H9 (cell line): ENCODE results near the gene TMEM141. TPM values are rescaled to one million over a fixed set of nuclear protein-coding genes. Genes with fewer than 3 reads are reported as not detected.
A peak's percentile ranks its signal among the peaks of the same experiment; 100 is the strongest.

Experiments
- DNase-seq: peaks from one replicate; pipeline ENCODE4 v3.0.0-alpha.2; 2017
- H2AFZ ChIP-seq: one replicate; pipeline ENCODE4 v1.6.1; 2013; ENCODE audit warnings: mild to moderate bottlenecking, low read length, control low read depth, moderate library complexity
- H2AK5ac ChIP-seq: 2 replicates; pipeline ENCODE4 v1.6.1; 2013; ENCODE audit warnings: low read length, control low read depth, mixed read lengths; ENCODE audit not compliant: insufficient read length
- H2BK120ac ChIP-seq: one replicate; pipeline ENCODE4 v1.6.1; 2013; ENCODE audit warnings: low read depth, mild to moderate bottlenecking, low read length, control low read depth, inconsistent platforms; ENCODE audit not compliant: poor library complexity, severe bottlenecking
- H2BK12ac ChIP-seq: 2 replicates; pipeline ENCODE4 v1.6.1; 2013; ENCODE audit warnings: low read length, control low read depth, mixed read lengths, low read depth; ENCODE audit not compliant: insufficient read length
- H2BK15ac ChIP-seq: 2 replicates; pipeline ENCODE4 v1.6.1; 2013; ENCODE audit warnings: low read depth, low read length, control low read depth
- H2BK20ac ChIP-seq: one replicate; pipeline ENCODE4 v1.6.1; 2013; ENCODE audit warnings: low read depth, mild to moderate bottlenecking, low read length, control low read depth, inconsistent platforms; ENCODE audit not compliant: poor library complexity, severe bottlenecking
- H2BK5ac ChIP-seq: 2 replicates; pipeline ENCODE4 v1.6.1; 2013; ENCODE audit warnings: low read length, control low read depth, mixed read lengths; ENCODE audit not compliant: insufficient read length
- H3K14ac ChIP-seq: 2 replicates; pipeline ENCODE4 v1.6.1; 2013; ENCODE audit warnings: low read length, control low read depth; ENCODE audit not compliant: insufficient read depth
- H3K18ac ChIP-seq: 2 replicates; pipeline ENCODE4 v1.6.1; 2013; ENCODE audit warnings: low read depth, mild to moderate bottlenecking, mixed read lengths, low read length, control low read depth; ENCODE audit not compliant: insufficient read length
- H3K23ac ChIP-seq: 2 replicates; pipeline ENCODE4 v1.6.1; 2013; ENCODE audit warnings: low read length, control low read depth, mixed read lengths, low read depth; ENCODE audit not compliant: insufficient read length
- H3K23me2 ChIP-seq: 2 replicates; pipeline ENCODE4 v1.6.1; 2013; ENCODE audit warnings: low read depth, mild to moderate bottlenecking, mixed read lengths, low read length, control low read depth; ENCODE audit not compliant: insufficient read length, poor library complexity, severe bottlenecking
- H3K27ac ChIP-seq: 2 replicates; pipeline ENCODE4 v1.5.1; 2013; ENCODE audit warnings: low read length, control low read depth, mixed read lengths, low read depth; ENCODE audit not compliant: insufficient read length
- H3K27me3 ChIP-seq: 2 replicates; pipeline ENCODE4 v1.6.1; 2013; ENCODE audit warnings: low read length, control low read depth, inconsistent platforms; ENCODE audit not compliant: insufficient read depth
- H3K4ac ChIP-seq: 2 replicates; pipeline ENCODE4 v1.6.1; 2013; ENCODE audit warnings: low read depth, mild to moderate bottlenecking, control low read depth, inconsistent platforms, low read length, moderate library complexity
- H3K4me1 ChIP-seq: 2 replicates; pipeline ENCODE4 v1.6.1; 2013; ENCODE audit warnings: low read length, control low read depth, inconsistent platforms; ENCODE audit not compliant: insufficient read depth
- H3K4me2 ChIP-seq: 2 replicates; pipeline ENCODE4 v1.6.1; 2013; ENCODE audit warnings: low read length, control low read depth, mixed read lengths; ENCODE audit not compliant: insufficient read length, insufficient read depth
- H3K56ac ChIP-seq: 2 replicates; pipeline ENCODE4 v1.6.1; 2013; ENCODE audit warnings: low read depth, mild to moderate bottlenecking, mixed read lengths, low read length, control low read depth; ENCODE audit not compliant: insufficient read length
- H3K79me1 ChIP-seq: 2 replicates; pipeline ENCODE4 v1.6.1; 2013; ENCODE audit warnings: low read depth, mild to moderate bottlenecking, moderate library complexity, low read length, control low read depth, inconsistent platforms; ENCODE audit not compliant: insufficient read depth, poor library complexity, severe bottlenecking
- H3K79me2 ChIP-seq: 2 replicates; pipeline ENCODE4 v1.6.1; 2013; ENCODE audit warnings: low read length, control low read depth, inconsistent platforms; ENCODE audit not compliant: insufficient read depth
- H3K9ac ChIP-seq: 2 replicates; pipeline ENCODE4 v1.6.1; 2013; ENCODE audit warnings: low read length, control low read depth, mixed read lengths; ENCODE audit not compliant: insufficient read length; ENCODE audit errors: extremely low read depth
- H3K9me3 ChIP-seq: one replicate; pipeline ENCODE4 v1.6.1; 2013; ENCODE audit warnings: low read depth, low read length, inconsistent platforms; ENCODE audit not compliant: control insufficient read depth
- H3T11ph ChIP-seq: one replicate; pipeline ENCODE4 v1.6.1; 2013; ENCODE audit warnings: mild to moderate bottlenecking, low read length, control low read depth, inconsistent platforms
- H4K20me1 ChIP-seq: one replicate; pipeline ENCODE4 v1.6.1; 2013; ENCODE audit not compliant: control insufficient read depth, insufficient read length, insufficient read depth
- H4K5ac ChIP-seq: 2 replicates; pipeline ENCODE4 v1.6.1; 2013; ENCODE audit warnings: low read depth, mild to moderate bottlenecking, mixed read lengths, low read length, control low read depth; ENCODE audit not compliant: insufficient read length
- H4K8ac ChIP-seq: replicated peaks from 2 replicates; pipeline ENCODE4 v1.6.1; 2013; ENCODE audit warnings: low read length, control low read depth, mixed read lengths, low read depth; ENCODE audit not compliant: insufficient read length
- H4K91ac ChIP-seq: 2 replicates; pipeline ENCODE4 v1.6.1; 2013; ENCODE audit warnings: low read depth, mild to moderate bottlenecking, moderate library complexity, mixed read lengths, low read length, control low read depth; ENCODE audit not compliant: insufficient read length
- H3K27ac Mint-ChIP-seq, 3 experiments: 2 replicates in 2 of 3; 3 replicates in 1 of 3; pipeline ENCODE4 v1.8.0; 2020 to 2021; ENCODE audit warnings: mixed read lengths in 3 of 3, mild to moderate bottlenecking in 1 of 3, moderate library complexity in 1 of 3
- H3K27me3 Mint-ChIP-seq: 2 replicates; pipeline ENCODE4 v1.8.0; 2021; ENCODE audit warnings: low read depth, mild to moderate bottlenecking, moderate library complexity, mixed read lengths
- H3K36me3 Mint-ChIP-seq, 3 experiments: 2 replicates in 2 of 3; 3 replicates in 1 of 3; pipeline ENCODE4 v1.8.0; 2020 to 2021; ENCODE audit warnings: low read depth in 3 of 3, mixed read lengths in 3 of 3; ENCODE audit not compliant: insufficient read depth in 1 of 3
- H3K4me1 Mint-ChIP-seq, 2 experiments: 2 replicates each; pipeline ENCODE4 v1.8.0; 2020; ENCODE audit warnings: mixed read lengths in 2 of 2
- H3K4me3 Mint-ChIP-seq, 2 experiments: 2 replicates in 1 of 2; 3 replicates in 1 of 2; pipeline ENCODE4 v1.8.0; 2020 to 2021; ENCODE audit warnings: mild to moderate bottlenecking in 2 of 2, mixed read lengths in 2 of 2, moderate library complexity in 1 of 2
- H3K9me3 Mint-ChIP-seq, 2 experiments: 2 replicates in 1 of 2; 3 replicates in 1 of 2; pipeline ENCODE4 v1.8.0; 2020; ENCODE audit warnings: mild to moderate bottlenecking in 2 of 2, mixed read lengths in 2 of 2, moderate library complexity in 1 of 2
- CTCF ChIP-seq: fragments of 200-600 bp; sonication (generic); conservative IDR thresholded peaks from 3 replicates; pipeline ENCODE4 v1.8.0; 2021; ENCODE audit warnings: antibody characterized with exemption, mild to moderate bottlenecking
- WGBS: extraction: QIAGEN DNeasy Blood & Tissue Kit; methylation state at CpG from one replicate; pipeline ENCODE4 v1.1.7; 2013; ENCODE audit warnings: missing lambda C conversion rate, low lambda C conversion rate, mixed read lengths; ENCODE audit not compliant: insufficient read length; ENCODE audit errors: extremely low coverage; 5-methylcytosine and 5-hydroxymethylcytosine counted together
- total RNA-seq: library from RNA; stranded (reverse); gene quantifications from 2 replicates; pipeline ENCODE4 v1.2.1, GENCODE V29; 2021

TMEM141 gene
- total RNA-seq, 1 experiment from 2014 or later: 55.2 TPM

- no peaks in the 10 kb centered on the region for H3K79me1 ChIP-seq
- H3K4me2 ChIP-seq: no peak overlapping the region
- H3K79me2 ChIP-seq: no peaks in the 10 kb centered on the region
- H4K5ac ChIP-seq: no peak overlapping the region
- H3K27ac Mint-ChIP-seq: peak overlapping the region in 1 of 3 experiments; percentile 55; a peak in 1 of 7 replicates
- H2BK12ac ChIP-seq: no peak overlapping the region
- TF ChIP-seq CTCF: no peak
- H3K4me1 Mint-ChIP-seq: peaks cover 0 to 3% of the 10 kb centered on the region in 2 experiments; a peak in 1 of 4 replicates
- peaks cover 0 to 6% (median 0%) of the 10 kb centered on the region in 3 experiments; a peak in 2 of 7 replicates for H3K36me3 Mint-ChIP-seq
- H4K91ac ChIP-seq: no peak overlapping the region
- H3K4me3 Mint-ChIP-seq: no peak overlapping the region
- H3K23me2 ChIP-seq: peaks cover 3% of the 10 kb centered on the region
- DNase-seq: no peak
- no peak overlapping the region for H2AFZ ChIP-seq
- WGBS: no CpG with 5 or more reads among the region's 21 CpGs
- no peak overlapping the region for H3K4ac ChIP-seq
- H3K4me1 ChIP-seq: no peaks in the 10 kb centered on the region
- no peak overlapping the region for H3T11ph ChIP-seq
- no peak overlapping the region for H2BK20ac ChIP-seq
- H3K27me3 ChIP-seq: no peaks in the 10 kb centered on the region
- H2AK5ac ChIP-seq: no peak overlapping the region
- H2BK15ac ChIP-seq: no peak overlapping the region
- H4K20me1 ChIP-seq: no peaks in the 10 kb centered on the region
- H3K9ac ChIP-seq: no peak overlapping the region
- H3K14ac ChIP-seq: no peak overlapping the region
- H3K27me3 Mint-ChIP-seq: peaks cover 19% of the 10 kb centered on the region
- no peak overlapping the region for H3K23ac ChIP-seq
- H3K18ac ChIP-seq: no peak overlapping the region
- H2BK5ac ChIP-seq: no peak overlapping the region
- no peak overlapping the region for H4K8ac ChIP-seq
- H3K27ac ChIP-seq: no peak overlapping the region
- no peak overlapping the region for H2BK120ac ChIP-seq
- H3K9me3 Mint-ChIP-seq: peaks cover 11 to 12% of the 10 kb centered on the region in 2 experiments
- no peaks in the 10 kb centered on the region for H3K9me3 ChIP-seq
- no peak overlapping the region for H3K56ac ChIP-seq
Measured at GRCh38 chr9:136748666-136749611, 42.2 kb upstream of the TMEM141 start.
